Measurements from ENCODE around the gene PCA3. TPM values are rescaled to one million over a fixed set of nuclear protein-coding genes. Genes with fewer than 3 reads are reported as not detected.

The PCA3 gene
- total and polyA plus RNA-seq, 7 donors, result under 0.01 to 0.79 (median 0.44) TPM; not detected in 3

GRCh38 chr9:76803083-76803482 lies 38.8 kb downstream of the PCA3 start:
- peaks cover 0 to 14% (median 8%) of the 10 kb centered on the region in 4 donors for H3K4me1 ChIP-seq
- peaks cover 0 to 10% (median 2%) of the 10 kb centered on the region in 4 donors for H3K36me3 ChIP-seq
- H3K4me3 ChIP-seq, result no peak overlapping the region
- no peaks in the 10 kb centered on the region for H3K9me3 ChIP-seq
- H3K27me3 ChIP-seq, result no peaks in the 10 kb centered on the region
- no peak overlapping the region for H3K27ac ChIP-seq
- intact Hi-C loops (cut with DNase I), result no loop called here
- 85 to 92% methylated on average over 2 of the region's 2 CpGs for WGBS, 2 donors
- no peak for DNase-seq
- TF ChIP-seq, protein P1, sequence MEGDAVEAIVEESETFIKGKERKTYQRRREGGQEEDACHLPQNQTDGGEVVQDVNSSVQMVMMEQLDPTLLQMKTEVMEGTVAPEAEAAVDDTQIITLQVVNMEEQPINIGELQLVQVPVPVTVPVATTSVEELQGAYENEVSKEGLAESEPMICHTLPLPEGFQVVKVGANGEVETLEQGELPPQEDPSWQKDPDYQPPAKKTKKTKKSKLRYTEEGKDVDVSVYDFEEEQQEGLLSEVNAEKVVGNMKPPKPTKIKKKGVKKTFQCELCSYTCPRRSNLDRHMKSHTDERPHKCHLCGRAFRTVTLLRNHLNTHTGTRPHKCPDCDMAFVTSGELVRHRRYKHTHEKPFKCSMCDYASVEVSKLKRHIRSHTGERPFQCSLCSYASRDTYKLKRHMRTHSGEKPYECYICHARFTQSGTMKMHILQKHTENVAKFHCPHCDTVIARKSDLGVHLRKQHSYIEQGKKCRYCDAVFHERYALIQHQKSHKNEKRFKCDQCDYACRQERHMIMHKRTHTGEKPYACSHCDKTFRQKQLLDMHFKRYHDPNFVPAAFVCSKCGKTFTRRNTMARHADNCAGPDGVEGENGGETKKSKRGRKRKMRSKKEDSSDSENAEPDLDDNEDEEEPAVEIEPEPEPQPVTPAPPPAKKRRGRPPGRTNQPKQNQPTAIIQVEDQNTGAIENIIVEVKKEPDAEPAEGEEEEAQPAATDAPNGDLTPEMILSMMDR (IDR thresholded peaks at IDR 0.05), result no peak
- no peak for TF ChIP-seq POLR2A (IDR thresholded peaks at IDR 0.05)
- no peak for TF ChIP-seq POLR2AphosphoS5 (IDR thresholded peaks at IDR 0.05)
- TF ChIP-seq EP300 (IDR thresholded peaks at IDR 0.05), result no peak

DNA sequence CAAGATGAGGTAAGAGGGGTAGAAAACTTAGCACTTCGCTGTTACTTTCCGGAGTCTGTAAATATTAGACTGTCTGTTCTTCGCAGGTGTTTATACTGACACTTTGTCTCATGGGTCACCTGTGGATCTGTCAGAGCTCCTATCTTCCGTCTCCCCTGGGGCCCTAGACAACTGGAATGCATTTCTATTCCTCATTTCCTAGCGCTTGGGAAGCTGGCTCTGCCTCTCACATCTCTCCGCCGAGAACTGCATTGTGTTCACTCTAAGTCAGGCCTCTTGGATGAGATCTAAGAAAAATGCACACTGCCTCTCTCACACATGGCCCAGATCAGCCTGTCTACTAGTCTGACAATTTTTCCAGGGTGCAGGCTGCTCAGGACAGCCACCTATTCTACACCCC lies 39.5 kb downstream of the PCA3 start:
- TF ChIP-seq POLR2AphosphoS5 (IDR thresholded peaks at IDR 0.05), result no peak
- TF ChIP-seq POLR2A (IDR thresholded peaks at IDR 0.05), result no peak
- TF ChIP-seq, protein P1 (IDR thresholded peaks at IDR 0.05), result no peak
- TF ChIP-seq EP300 (IDR thresholded peaks at IDR 0.05), result no peak
- Histone ChIP-seq H3K4me3 (no peak overlapping the region), H3K27me3 (no peaks in the 10 kb centered on the region), H3K9me3 (no peaks in the 10 kb centered on the region), H3K36me3 (peaks cover 0 to 10% (median 2%) of the 10 kb centered on the region in 4 donors), H3K27ac (peak overlapping the region in 1 of 4 donors; percentile 2), H3K4me1 (peaks cover 0 to 7% (median 3%) of the 10 kb centered on the region in 4 donors)
- WGBS, 2 donors, result 87 to 94% methylated on average over 7 of the region's 7 CpGs
- DNase-seq, result no peak
- intact Hi-C loops (cut with DNase I), result no loop called here

DNA sequence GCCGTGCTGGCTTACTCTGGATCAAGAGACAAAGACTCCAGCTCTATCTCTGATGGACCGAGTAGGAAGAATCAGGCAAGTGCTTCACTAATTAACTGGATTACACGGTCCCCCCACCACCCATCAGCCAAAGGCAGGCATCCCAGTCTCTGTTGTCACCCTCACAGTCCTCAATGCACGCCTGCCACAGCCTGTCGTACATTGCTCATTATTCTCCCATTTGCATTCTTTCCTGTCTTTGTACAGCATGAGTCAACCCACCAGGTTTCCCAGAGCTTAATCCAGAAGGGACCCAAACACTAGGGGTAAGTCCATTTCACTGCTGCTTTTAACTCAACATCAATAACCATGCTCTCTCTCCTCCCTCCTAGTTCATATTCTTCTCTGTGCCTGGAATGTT lies 44.4 kb downstream of the PCA3 start:
- no peaks in the 10 kb centered on the region for H3K27me3 ChIP-seq
- WGBS, 2 donors, result 76 to 87% methylated on average over 5 of the region's 5 CpGs
- H3K27ac ChIP-seq, result peak overlapping the region in 2 of 4 donors; percentile 17 to 25

GRCh38 chr9:76810377-76810957 lies 46.2 kb downstream of the PCA3 start:
- Histone ChIP-seq H3K4me3 (no peak overlapping the region), H3K27ac (peak overlapping the region; percentile 27 to 94 (median 49)), H3K9me3 (no peaks in the 10 kb centered on the region), H3K27me3 (no peaks in the 10 kb centered on the region), H3K4me1 (peaks cover 0 to 36% (median 20%) of the 10 kb centered on the region in 4 donors), H3K36me3 (peaks cover 0 to 10% (median 6%) of the 10 kb centered on the region in 4 donors)
- 32 to 35% methylated on average over 2 of the region's 2 CpGs for WGBS, 2 donors
- DNase-seq, result no peak
- intact Hi-C loops (cut with DNase I), result loop anchor here (2.0 kb wide), 2 partner anchors 96 to 178 kb away; partner anchors contain the start of gene PRUNE2
- TF ChIP-seq POLR2AphosphoS5 (IDR thresholded peaks at IDR 0.05), result peak in 1 of 4 donors; percentile 12
- no peak for TF ChIP-seq EP300 (IDR thresholded peaks at IDR 0.05)
- TF ChIP-seq, protein P1 (IDR thresholded peaks at IDR 0.05), result peak; percentile 67 to 89 (median 81)

More for the DNA sequence above, 44.4 kb downstream of the PCA3 start:
- Histone ChIP-seq H3K36me3 (peaks cover 0 to 14% (median 8%) of the 10 kb centered on the region in 4 donors), H3K4me1 (peaks cover 0 to 30% (median 13%) of the 10 kb centered on the region in 4 donors), H3K4me3 (no peak overlapping the region), H3K9me3 (no peaks in the 10 kb centered on the region)
- no peak for DNase-seq
- TF ChIP-seq, protein P1 (IDR thresholded peaks at IDR 0.05), result no peak
- peak in 1 of 4 donors; percentile 5 for TF ChIP-seq POLR2AphosphoS5 (IDR thresholded peaks at IDR 0.05)
- intact Hi-C loops (cut with DNase I), result no loop called here

Measured in sigmoid colon (tissue), 7 donors.